K562 (cell line): ENCODE measurements around the gene PELI1. TPM values are rescaled to one million over a fixed set of nuclear protein-coding genes. Genes with fewer than 3 reads are reported as not detected.

Experiments
- ATAC-seq: fragments of 200-7000 bp; cut with Tn5 transposase; 3 replicates; pipeline ENCODE4 v1.9.1; 2020; ENCODE audit warnings: moderate library complexity
- BruUV-seq: library from RNA; stranded (reverse); fragments of 400-500 nt; replicated peaks from 2 replicates; lab custom pipeline; 2021; lab: Mats Ljungman, UMichigan
- CTCF ChIA-PET: fragments of 300-600 bp; formaldehyde crosslinking; extraction: SDS; loops from one replicate; lab custom pipeline; 2021; ENCODE audit warnings: low intra/inter-chr PET ratio; lab: Yijun Ruan, JAX
- POLR2A ChIA-PET: fragments of 300-600, 350-650 bp; sonication (Branson Sonifier 250); formaldehyde crosslinking; extraction: SDS; loops from one replicate; lab custom pipeline; 2021; ENCODE audit warnings: antibody characterized with exemption, inconsistent platforms; lab: Yijun Ruan, JAX
- DNase-seq, 4 experiments: peaks; one replicate each; pipeline versions ENCODE4 v3.0.0 to v3.0.0-alpha.2; 2011 to 2018; ENCODE audit warnings: low spot score in 3 of 4, mixed read lengths in 3 of 4; ENCODE audit errors: extremely low read depth in 1 of 4
- FAIRE-seq: peaks from 2 replicates; lab custom pipeline; 2011; peaks lifted over from hg19 to GRCh38; lab: Jason Lieb, UNC
- H2AFZ ChIP-seq: 2 replicates; pipeline ENCODE4 v1.6.0; 2011; ENCODE audit warnings: low read depth, low read length, control low read depth, inconsistent platforms
- H3K27ac ChIP-seq: fragments of 200-600 bp; 3 replicates; pipeline ENCODE4 v1.8.0; 2011; ENCODE audit warnings: low read depth, mild to moderate bottlenecking, control low read depth, inconsistent platforms, low read length, moderate library complexity, mixed read lengths; ENCODE audit errors: extremely low read depth
- H3K27me3 ChIP-seq, 2 experiments: fragments of 300-600 bp in 1 of 2; 2 replicates in 1 of 2; 3 replicates in 1 of 2; pipeline versions ENCODE4 v1.6.0 to v1.8.0; 2011; ENCODE audit warnings: inconsistent platforms in 2 of 2, low read length in 2 of 2, mild to moderate bottlenecking in 1 of 2, mixed read lengths in 1 of 2, moderate library complexity in 1 of 2; ENCODE audit not compliant: control insufficient read depth in 2 of 2, insufficient read depth in 2 of 2
- H3K36me3 ChIP-seq: fragments of 300-600 bp; 3 replicates; pipeline ENCODE4 v1.8.0; 2011; ENCODE audit warnings: mild to moderate bottlenecking, low read length, inconsistent platforms; ENCODE audit not compliant: control insufficient read depth, insufficient read depth
- H3K4me1 ChIP-seq, 2 experiments: fragments of 200-600 bp in 1 of 2; replicated peaks in 1 of 2; 2 replicates in 1 of 2; 3 replicates in 1 of 2; pipeline versions ENCODE4 v1.5.1 to v1.8.0; 2011; ENCODE audit warnings: inconsistent platforms in 2 of 2, low read length in 2 of 2, mild to moderate bottlenecking in 1 of 2, mixed read lengths in 1 of 2, moderate library complexity in 1 of 2; ENCODE audit not compliant: control insufficient read depth in 2 of 2, insufficient read depth in 2 of 2
- H3K4me2 ChIP-seq: 2 replicates; pipeline ENCODE4 v1.6.1; 2011; ENCODE audit warnings: low read length, control low read depth, inconsistent platforms, mixed read lengths; ENCODE audit not compliant: insufficient read depth
- H3K4me3 ChIP-seq: fragments of 200-600 bp; sonication (generic), shearing (Covaris generic); 2 replicates; pipeline ENCODE4 v1.5.1; 2016; ENCODE audit warnings: control low read depth, inconsistent platforms
- H3K79me2 ChIP-seq: fragments of 200-600 bp; 3 replicates; pipeline ENCODE4 v1.8.0; 2011; ENCODE audit warnings: low read length, inconsistent platforms; ENCODE audit not compliant: control insufficient read depth, insufficient read depth
- H3K9ac ChIP-seq, 2 experiments: 2 replicates each; pipeline versions ENCODE4 v1.6.0 to v1.6.1; 2011; ENCODE audit warnings: low read depth in 2 of 2, low read length in 2 of 2, control low read depth in 1 of 2, inconsistent platforms in 1 of 2, mild to moderate bottlenecking in 1 of 2, mixed read lengths in 1 of 2; ENCODE audit not compliant: insufficient read depth in 1 of 2
- H3K9me1 ChIP-seq: one replicate; pipeline ENCODE4 v1.6.0; 2011; ENCODE audit warnings: inconsistent platforms, mild to moderate bottlenecking, low read length, moderate library complexity; ENCODE audit not compliant: control insufficient read depth, insufficient read depth
- H3K9me3 ChIP-seq: replicated peaks from 2 replicates; pipeline ENCODE4 v1.5.1; 2011; ENCODE audit warnings: low read depth, low read length, inconsistent platforms; ENCODE audit not compliant: control insufficient read depth, insufficient read depth
- H4K20me1 ChIP-seq: replicated peaks from 2 replicates; pipeline ENCODE4 v1.6.1; 2011; ENCODE audit warnings: low read length, inconsistent platforms, mixed read lengths; ENCODE audit not compliant: control insufficient read depth, insufficient read depth
- CEBPB ChIP-seq: fragments of 450-650 bp; IDR thresholded peaks from 2 replicates; pipeline ENCODE4 v1.6.1; 2016; ENCODE audit warnings: missing genetic modification characterization, missing compliant biosample characterization
- CHCHD3 ChIP-seq: fragments of 250-450 bp; sonication (Bioruptor Pico); IDR thresholded peaks from 2 replicates; pipeline ENCODE4 v2.1.2; 2022; ENCODE audit warnings: mild to moderate bottlenecking
- GATAD2B ChIP-seq: fragments of 450-650 bp; IDR thresholded peaks from 2 replicates; pipeline ENCODE4 v1.6.1; 2017; ENCODE audit warnings: mild to moderate bottlenecking, borderline replicate concordance
- MEIS2 ChIP-seq: fragments of 450-650 bp; IDR thresholded peaks from 2 replicates; pipeline ENCODE4 v1.6.1; 2014; ENCODE audit warnings: mild to moderate bottlenecking; ENCODE audit not compliant: partially characterized antibody
- POU5F1 ChIP-seq: fragments of 150-350 bp; IDR thresholded peaks from 2 replicates; pipeline ENCODE4 v1.6.1; 2014; ENCODE audit warnings: borderline replicate concordance, low read length, low read depth, mild to moderate bottlenecking; ENCODE audit not compliant: partially characterized antibody
- RFX1 ChIP-seq: fragments of 450-650 bp; IDR thresholded peaks from 2 replicates; pipeline ENCODE4 v1.6.1; 2016; ENCODE audit warnings: mild to moderate bottlenecking, moderate library complexity
- ZC3H8 ChIP-seq: fragments of 450-650 bp; IDR thresholded peaks from 2 replicates; pipeline ENCODE4 v1.6.1; 2017
- ZNF124 ChIP-seq: sonication (generic); formaldehyde crosslinking; IDR thresholded peaks from 2 replicates; pipeline ENCODE4 v1.8.1; 2022; ENCODE audit warnings: missing genetic modification reagents
- WGBS: fragments of 100-300 bp; shearing (Covaris generic); methylation state at CpG from one replicate; pipeline ENCODE4 v1.1.6; 2016; ENCODE audit warnings: low coverage, mixed read lengths; ENCODE audit not compliant: insufficient coverage; ENCODE audit errors: missing lambda C conversion rate; 5-methylcytosine and 5-hydroxymethylcytosine counted together
- in situ Hi-C: fragments of 300-500 bp; cut with MboI; formaldehyde crosslinking; loops from 4 replicates; pipeline ENCODE4 v1.15.0; 2018; ENCODE audit warnings: inconsistent platforms, mixed read lengths
- intact Hi-C: fragments of 100-400 bp; cut with micrococcal nuclease; formaldehyde crosslinking; loops from 2 replicates; pipeline ENCODE4 v1.14.2; 2022
- polyA plus RNA-seq, 8 experiments: library from polyadenylated mRNA; depleted of rRNA in 4 of 8; stranded (reverse) in 5 of 8; unstranded in 3 of 8; fragments of >200 nt; fragmentation: Nextera tagmentation in 2 of 8; fragmentation: Illumina TruSeq in 1 of 8; extraction: Ambion mirVana in 2 of 8; extraction: Trizol in 1 of 8; gene quantifications; 2 replicates each; pipeline versions ENCODE4 v1.2.1 to v1.2.3, GENCODE V29; 2011 to 2014; ENCODE audit warnings: inconsistent platforms in 1 of 8, missing spikeins in 1 of 8
- total RNA-seq, 7 experiments: library from RNA; depleted of rRNA in 6 of 7; stranded (reverse); fragments of >200 nt in 6 of 7; fragmentation: Illumina TruSeq in 2 of 7; extraction: Trizol in 2 of 7; gene quantifications; 2 replicates each; pipeline versions ENCODE4 v1.2.1 to v1.2.3, GENCODE V29; 2011 to 2021; ENCODE audit warnings: low replicate concordance in 1 of 7

The PELI1 gene
- total and polyA plus RNA-seq, 9 of the 15 experiments (the other 6 are each of a cell fraction or from before 2014, with no cell fraction given), result 3.3 to 19.2 (median 12.5) TPM

DNA sequence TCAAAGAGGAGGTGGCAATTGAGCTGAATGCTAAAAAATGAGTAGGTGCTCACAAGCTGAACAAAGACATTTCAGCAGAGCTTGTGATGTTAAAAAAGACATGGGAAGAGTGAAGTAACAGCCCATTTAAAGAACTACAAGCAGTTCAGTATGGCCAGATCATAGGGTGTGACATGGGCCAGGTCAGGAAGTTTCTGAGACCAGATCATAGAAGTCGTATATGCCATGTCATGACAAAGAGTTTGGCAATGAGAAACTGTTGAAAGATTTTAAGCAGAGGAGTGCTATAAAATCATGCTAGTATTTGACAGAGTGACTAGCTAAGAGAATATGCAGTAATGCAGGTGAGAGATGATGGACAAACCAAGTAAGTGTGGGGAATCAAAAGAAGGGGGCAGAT lies 7.3 kb upstream of the PELI1 start:
- ATAC-seq (no peak), FAIRE-seq (peak; percentile 58), DNase-seq (no peak)
- Histone ChIP-seq H3K27me3 (no peaks in the 10 kb centered on the region), H3K9ac (no peak overlapping the region), H3K9me1 (no peaks in the 10 kb centered on the region), H3K4me3 (no peak overlapping the region), H3K4me2 (no peak overlapping the region), H3K79me2 (no peaks in the 10 kb centered on the region), H3K27ac (no peak overlapping the region), H3K9me3 (no peaks in the 10 kb centered on the region), H2AFZ (no peak overlapping the region), H3K4me1 (no peaks in the 10 kb centered on the region; a peak in 2 of 5 replicates), H4K20me1 (no peaks in the 10 kb centered on the region), H3K36me3 (no peaks in the 10 kb centered on the region)
- ChIA-PET POLR2A (interaction anchor here (0.7 to 1.2 kb wide), 3 partner anchors 19 to 255 kb away, joined by 3 to 5 read pairs (median 3); no protein-coding TSS in a partner anchor), CTCF (no interaction called here)
- no TSS peak for BruUV-seq
- in situ Hi-C loops, result no loop called here
- WGBS, result 15% methylated on average over 1 of the region's 1 CpG
- no peak for TF ChIP-seq GATAD2B
- TF ChIP-seq ZC3H8, result no peak
- peak; percentile 4 for TF ChIP-seq MEIS2
- TF ChIP-seq ZNF124 (CRISPR knock-in tag), result no peak
- TF ChIP-seq RFX1, result no peak
- no peak for TF ChIP-seq CHCHD3
- intact Hi-C loops, result no loop called here

DNA sequence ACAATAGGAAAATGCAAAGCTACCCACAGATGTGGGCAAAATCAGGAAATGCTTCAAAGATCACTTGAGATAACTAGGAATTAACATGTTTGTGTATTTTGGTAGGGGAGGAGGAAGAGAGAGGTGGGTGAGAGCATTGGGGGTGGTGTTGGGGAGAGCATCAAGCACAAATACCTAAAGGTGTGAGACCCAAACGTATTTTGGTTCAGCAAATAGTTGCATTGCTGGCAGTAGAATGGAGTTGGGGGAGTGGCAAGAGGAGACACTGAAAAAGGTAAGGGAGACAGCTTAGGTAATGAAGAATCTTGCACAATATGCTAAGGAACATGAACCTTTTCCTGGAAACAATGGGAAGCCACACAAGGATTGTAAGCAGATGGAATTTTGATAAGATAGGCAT lies 1.5 kb upstream of the PELI1 start:
- WGBS, result 18% methylated on average over 1 of the region's 1 CpG
- no peaks in the 10 kb centered on the region for H3K9me1 ChIP-seq
- no TSS peak for BruUV-seq
- DNase-seq (no peak), ATAC-seq (no peak), FAIRE-seq (no peak)
- ChIA-PET CTCF (no interaction called here), POLR2A (no interaction called here)
- H3K9me3 ChIP-seq, result no peaks in the 10 kb centered on the region
- H3K36me3 ChIP-seq, result no peaks in the 10 kb centered on the region
- intact Hi-C loops, result no loop called here
- H3K4me1 ChIP-seq, result peaks cover 0 to 13% of the 10 kb centered on the region in 2 experiments; a peak in 3 of 5 replicates
- H3K79me2 ChIP-seq, result peaks cover 34% of the 10 kb centered on the region
- in situ Hi-C loops, result no loop called here
- H4K20me1 ChIP-seq, result no peaks in the 10 kb centered on the region
- no peaks in the 10 kb centered on the region for H3K27me3 ChIP-seq
- H3K9ac ChIP-seq, result no peak overlapping the region
- no peak overlapping the region for H3K4me2 ChIP-seq
- no peak overlapping the region for H3K27ac ChIP-seq
- H2AFZ ChIP-seq, result 0 out of 2 replicates have a peak overlapping the region, but pooled peaks have one; percentile 95
- no peak for TF ChIP-seq POU5F1
- peak; percentile 61 for TF ChIP-seq CEBPB (tag)
- no peak overlapping the region for H3K4me3 ChIP-seq
